ENCODE data around the gene YEATS2.
A peak's percentile ranks its signal among the peaks of the same experiment; 100 is the strongest.

DNA sequence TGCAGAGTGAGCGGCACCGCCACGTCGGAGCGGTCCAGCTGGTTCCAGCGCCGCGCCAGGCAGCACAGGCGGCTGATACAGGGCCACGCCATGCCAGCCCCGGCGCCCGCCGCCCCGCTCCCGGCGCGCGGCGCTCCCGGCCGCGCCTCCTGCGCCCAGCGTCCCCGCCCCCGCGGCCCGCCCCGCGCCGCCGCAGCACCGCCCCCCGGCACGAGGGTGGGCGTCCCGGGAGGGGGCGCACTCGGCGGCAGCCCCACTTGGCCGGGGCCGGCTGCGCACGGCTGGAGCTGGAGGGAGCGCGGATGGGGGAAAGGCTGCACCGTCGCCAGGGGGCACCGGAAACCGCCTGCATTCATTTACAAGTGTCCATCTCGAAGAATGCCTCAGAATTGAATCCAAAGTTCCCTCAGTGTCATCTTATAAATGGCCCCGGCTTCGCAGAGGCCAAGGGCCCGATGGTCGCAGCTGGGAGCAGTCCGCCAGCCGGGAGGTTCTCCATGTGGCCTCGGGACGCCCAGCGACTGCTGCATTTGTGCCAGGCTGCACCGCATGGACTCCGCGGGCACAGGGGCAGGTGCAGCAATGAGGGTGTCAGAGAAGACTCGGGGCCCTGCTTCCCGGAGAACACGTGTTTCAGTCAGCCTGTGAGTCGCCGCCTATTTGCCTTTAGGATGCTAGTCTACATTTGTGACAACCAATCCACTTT lies 128.0 kb downstream of the YEATS2 start, which contains the start of gene MAP6D1:
- TF ChIP-seq CTCF (conservative IDR thresholded peaks at IDR 0.05; ENCODE audit: low read depth, low read length), result peak; percentile 46
- no peak for TF ChIP-seq EZH2phosphoT487 (IDR thresholded peaks at IDR 0.05; ENCODE audit: borderline replicate concordance, low read length)

Data from PC-3 (cell line).